DMS53 (cell line): ENCODE results near the gene CGNL1.

Source experiments
- DNase-seq: peaks from one replicate; lab custom pipeline; 2025; lab: John Stamatoyannopoulos, UW

The CGNL1 gene

GRCh38 chr15:57424628-57425405 lies 48.5 kb downstream of the CGNL1 start:
- no peak for DNase-seq

- DNase-seq: no peak
These were observed 49.5 kb downstream of the CGNL1 start for GRCh38 chr15:57425842-57426241.

GRCh38 chr15:57427367-57427821 lies 51.1 kb downstream of the CGNL1 start:
- no peak for DNase-seq

GRCh38 chr15:57432141-57432741 lies 55.9 kb downstream of the CGNL1 start:
- no peak for DNase-seq

- DNase-seq: no peak
These were observed 59.9 kb downstream of the CGNL1 start for GRCh38 chr15:57436166-57436565.

- DNase-seq: no peak
These were observed 60.7 kb downstream of the CGNL1 start for GRCh38 chr15:57436961-57437360.

GRCh38 chr15:57437564-57437963 lies 61.3 kb downstream of the CGNL1 start:
- no peak for DNase-seq

GRCh38 chr15:57438166-57438565 lies 61.9 kb downstream of the CGNL1 start:
- DNase-seq: no peak

GRCh38 chr15:57439128-57440027 lies 63.1 kb downstream of the CGNL1 start:
- DNase-seq: no peak

- no peak for DNase-seq
These were observed 63.9 kb downstream of the CGNL1 start for GRCh38 chr15:57440167-57440566.

GRCh38 chr15:57440799-57441198 lies 64.5 kb downstream of the CGNL1 start:
- peak; percentile 5 for DNase-seq

GRCh38 chr15:57442335-57442734 lies 66.0 kb downstream of the CGNL1 start:
- no peak for DNase-seq

GRCh38 chr15:57443486-57443885 lies 67.2 kb downstream of the CGNL1 start:
- no peak for DNase-seq

- peak; percentile 61 for DNase-seq
These were observed 68.7 kb downstream of the CGNL1 start for GRCh38 chr15:57444877-57445513.

- peak; percentile 50 for DNase-seq
These were observed 69.6 kb downstream of the CGNL1 start for GRCh38 chr15:57445872-57446271.

GRCh38 chr15:57446393-57446792 lies 70.1 kb downstream of the CGNL1 start:
- DNase-seq: peak; percentile 10

- no peak for DNase-seq
These were observed 75.2 kb downstream of the CGNL1 start for GRCh38 chr15:57451555-57451954.

GRCh38 chr15:57452090-57452754 lies 75.9 kb downstream of the CGNL1 start:
- no peak for DNase-seq

GRCh38 chr15:57455929-57456328 lies 79.6 kb downstream of the CGNL1 start:
- no peak for DNase-seq

- no peak for DNase-seq
These were observed 80.3 kb downstream of the CGNL1 start for GRCh38 chr15:57456559-57456958.

- no peak for DNase-seq
These were observed 81.4 kb downstream of the CGNL1 start for GRCh38 chr15:57457726-57458125.
